HG03354 (cell line): Measurements from ENCODE around the gene CRABP2.
A peak's percentile ranks its signal among the peaks of the same experiment; 100 is the strongest.

ENCODE experiments used
- ATAC-seq: cut with Tn5 transposase; IDR thresholded peaks from one replicate; pipeline ENCODE4 v1.9.1; 2021; ENCODE audit warnings: mild to moderate bottlenecking; ENCODE audit not compliant: unreplicated experiment, poor library complexity, severe bottlenecking

Gene CRABP2

GRCh38 chr1:156705321-156705917 lies at the start of gene CRABP2:
Gene CRABP2, minus strand, starts transcription at chr1:156705583. Its CDS starts 137 bp downstream, at chr1:156705446.
- ATAC-seq = no peak

GRCh38 chr1:156754219-156754618 lies 48.8 kb upstream of the CRABP2 start:
- no peak for ATAC-seq

GRCh38 chr1:156752843-156753482 lies 47.6 kb upstream of the CRABP2 start:
- ATAC-seq = no peak

- ATAC-seq = peak; percentile 63
Measured at GRCh38 chr1:156751757-156752481, 46.5 kb upstream of the CRABP2 start.

GRCh38 chr1:156751451-156751756 lies 46.0 kb upstream of the CRABP2 start, which contains the start of gene HDGF:
Gene HDGF, minus strand, starts transcription at chr1:156751675. Its CDS starts 246 bp downstream, at chr1:156751429.
- no peak for ATAC-seq

GRCh38 chr1:156750711-156751450 lies 45.5 kb upstream of the CRABP2 start:
- peak; percentile 30 for ATAC-seq

- no peak for ATAC-seq
Measured at GRCh38 chr1:156750191-156750672, 44.8 kb upstream of the CRABP2 start.

GRCh38 chr1:156749419-156750118 lies 44.2 kb upstream of the CRABP2 start:
- ATAC-seq = no peak

- ATAC-seq = no peak
Measured at GRCh38 chr1:156748670-156749418, 43.5 kb upstream of the CRABP2 start.

- ATAC-seq = no peak
Measured at GRCh38 chr1:156747742-156748669, 42.6 kb upstream of the CRABP2 start.

- no peak for ATAC-seq
Measured at GRCh38 chr1:156746728-156747631, 41.6 kb upstream of the CRABP2 start.

GRCh38 chr1:156746406-156746727 lies 41.0 kb upstream of the CRABP2 start:
- ATAC-seq = no peak

GRCh38 chr1:156745881-156746280 lies 40.5 kb upstream of the CRABP2 start:
- ATAC-seq = no peak

GRCh38 chr1:156744786-156745419 lies 39.5 kb upstream of the CRABP2 start:
- no peak for ATAC-seq

- no peak for ATAC-seq
Measured at GRCh38 chr1:156744344-156744743, 39.0 kb upstream of the CRABP2 start.

- ATAC-seq = no peak
Measured at GRCh38 chr1:156743367-156744302, 38.3 kb upstream of the CRABP2 start.
